HG03135 (cell line): ENCODE measurements around the gene GOLGA8T.
"Not testable (repeated sequence)": the region's sequence is repeated elsewhere in the genome, so short reads cannot be mapped to it uniquely, and the experiment has no call there.

Source experiments
- ATAC-seq: cut with Tn5 transposase; IDR thresholded peaks from one replicate; pipeline ENCODE4 v1.9.1; 2021; ENCODE audit warnings: mild to moderate bottlenecking, moderate library complexity; ENCODE audit not compliant: unreplicated experiment

Gene GOLGA8T, protein sequence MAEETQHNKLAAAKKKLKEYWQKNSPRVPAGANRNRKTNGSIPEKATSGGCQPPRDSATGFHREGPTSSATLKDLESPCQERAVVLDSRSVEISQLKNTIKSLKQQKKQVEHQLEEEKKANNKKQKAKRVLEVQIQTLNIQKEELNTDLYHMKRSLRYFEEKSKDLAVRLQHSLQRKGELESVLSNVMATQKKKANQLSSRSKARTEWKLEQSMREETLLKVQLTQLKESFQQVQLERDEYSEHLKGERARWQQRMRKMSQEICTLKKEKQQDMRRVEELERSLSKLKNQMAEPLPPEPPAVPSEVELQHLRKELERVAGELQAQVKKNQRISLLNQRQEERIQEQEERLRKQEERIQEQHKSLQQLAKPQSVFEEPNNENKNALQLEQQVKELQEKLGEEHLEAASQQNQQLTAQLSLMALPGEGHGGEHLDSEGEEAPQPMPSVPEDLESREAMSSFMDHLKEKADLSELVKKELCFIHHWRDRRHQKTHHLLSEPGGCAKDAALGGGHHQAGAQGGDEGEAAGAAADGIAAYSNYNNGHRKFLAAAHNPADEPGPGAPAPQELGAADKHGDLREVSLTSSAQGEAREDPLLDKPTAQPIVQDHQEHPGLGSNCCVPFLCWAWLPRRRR

DNA sequence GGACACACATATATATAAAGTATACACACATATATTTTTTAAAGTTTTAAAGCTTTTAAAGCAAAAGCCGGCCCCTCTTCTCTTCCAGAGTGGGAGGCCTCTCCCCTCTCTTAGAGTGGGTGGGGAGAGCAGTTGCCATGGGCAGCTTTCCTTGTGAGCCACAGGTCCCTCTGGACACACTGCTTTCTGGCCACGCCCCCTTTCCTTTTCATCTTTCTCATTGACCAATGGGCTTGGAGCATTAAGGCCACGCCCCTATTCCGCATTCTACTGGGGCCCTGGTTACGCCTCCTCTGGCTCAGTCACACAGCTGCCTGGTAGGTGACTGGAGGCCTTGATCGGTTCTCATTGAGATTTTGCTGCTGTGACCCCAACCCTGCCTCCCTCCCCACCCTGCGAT lies at the start of gene GOLGA8T:
Gene GOLGA8T (plus strand): TSS at position 301 of the 400 bp plus-strand sequence. CDS start 98 bp downstream, at position 399.
- ATAC-seq = not testable (repeated sequence)

DNA sequence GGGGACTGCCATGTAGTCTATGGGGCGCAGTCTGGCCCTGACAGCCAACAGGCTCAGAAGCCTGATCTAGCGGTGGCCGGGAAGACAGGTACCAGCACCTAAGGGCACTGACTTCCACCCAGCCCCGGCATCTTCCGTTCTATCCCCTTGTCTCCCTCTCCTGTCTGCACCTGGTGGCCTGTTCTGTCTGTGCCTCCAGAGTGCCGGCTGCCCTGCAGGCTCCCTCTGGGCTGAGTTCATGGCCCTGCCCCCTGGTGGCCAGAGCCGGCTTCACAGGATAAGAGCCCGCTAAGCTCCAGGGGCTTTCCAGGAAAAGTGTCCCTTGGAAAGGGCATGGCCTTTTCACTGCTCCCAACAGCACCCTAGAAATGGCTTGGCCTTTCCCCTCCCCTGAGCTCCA lies 37.0 kb upstream of the GOLGA8T start:
- ATAC-seq = not testable (repeated sequence)

DNA sequence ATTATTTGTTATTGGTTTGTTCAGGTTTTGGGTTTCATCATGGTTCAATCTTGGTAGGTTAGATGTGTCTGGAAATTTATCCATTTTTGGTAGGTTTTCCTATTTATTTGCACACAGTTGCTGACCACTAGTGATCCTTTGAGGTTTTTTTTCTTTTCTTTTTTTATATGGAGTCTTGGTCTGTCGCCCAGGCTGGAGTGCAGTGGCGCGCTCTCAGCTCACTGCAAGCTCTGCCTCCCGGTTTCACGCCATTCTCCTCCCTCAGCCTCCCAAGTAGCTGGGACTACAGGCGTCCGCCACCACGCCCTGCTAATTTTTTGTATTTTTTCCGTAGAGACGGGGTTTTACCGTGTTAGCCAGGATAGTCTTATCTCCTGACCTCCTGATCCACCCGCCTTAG lies 32.0 kb upstream of the GOLGA8T start:
- not testable (repeated sequence) for ATAC-seq

- ATAC-seq = not testable (repeated sequence)
Observed at GRCh38 chr15:30103941-30104507, 30.8 kb upstream of the GOLGA8T start.

DNA sequence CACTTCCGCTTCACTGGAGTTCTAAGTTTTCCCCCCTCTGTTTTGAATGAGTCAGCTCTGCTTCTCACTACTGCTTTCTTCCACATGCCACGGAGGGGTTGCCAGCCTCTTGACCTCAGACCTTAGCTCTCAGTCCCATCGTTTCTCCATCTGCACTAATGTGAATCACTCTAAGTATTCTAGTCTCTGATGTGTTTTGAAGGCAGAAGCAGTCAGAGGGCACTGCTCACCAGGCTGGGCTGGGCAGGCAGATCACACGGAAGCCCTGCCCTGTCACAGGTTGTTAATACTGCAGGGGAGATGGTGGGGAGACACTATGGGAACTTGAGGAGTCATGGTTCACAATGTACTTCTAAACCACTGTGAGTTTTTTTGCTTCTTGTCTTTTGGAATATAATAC lies 24.3 kb upstream of the GOLGA8T start:
- not testable (repeated sequence) for ATAC-seq

DNA sequence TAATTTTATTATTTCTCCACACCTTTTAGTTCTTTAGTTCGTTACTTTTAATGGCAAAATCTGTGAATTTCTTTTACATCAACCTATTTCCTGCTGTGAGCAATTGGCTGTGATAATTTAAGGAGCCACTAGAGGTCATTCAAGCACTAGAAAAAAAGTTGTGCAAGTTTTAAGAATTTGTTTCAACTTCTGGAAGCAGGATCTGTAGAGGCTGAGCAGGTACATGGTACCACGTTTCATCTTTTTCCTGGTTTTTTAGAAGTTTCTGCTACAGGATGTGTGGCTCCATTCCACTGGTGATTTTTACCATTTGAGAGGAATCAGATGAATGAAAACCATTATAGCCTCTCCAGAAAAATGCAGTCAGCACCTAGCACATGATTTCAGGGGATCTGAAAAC lies 4.8 kb upstream of the GOLGA8T start:
- ATAC-seq = not testable (repeated sequence)

- not testable (repeated sequence) for ATAC-seq
Observed at GRCh38 chr15:30143246-30143645, 8.4 kb downstream of the GOLGA8T start.

- not testable (repeated sequence) for ATAC-seq
Observed at GRCh38 chr15:30149891-30150290, 15.0 kb downstream of the GOLGA8T start.

GRCh38 chr15:30162479-30163357 lies 27.9 kb downstream of the GOLGA8T start:
- not testable (repeated sequence) for ATAC-seq

DNA sequence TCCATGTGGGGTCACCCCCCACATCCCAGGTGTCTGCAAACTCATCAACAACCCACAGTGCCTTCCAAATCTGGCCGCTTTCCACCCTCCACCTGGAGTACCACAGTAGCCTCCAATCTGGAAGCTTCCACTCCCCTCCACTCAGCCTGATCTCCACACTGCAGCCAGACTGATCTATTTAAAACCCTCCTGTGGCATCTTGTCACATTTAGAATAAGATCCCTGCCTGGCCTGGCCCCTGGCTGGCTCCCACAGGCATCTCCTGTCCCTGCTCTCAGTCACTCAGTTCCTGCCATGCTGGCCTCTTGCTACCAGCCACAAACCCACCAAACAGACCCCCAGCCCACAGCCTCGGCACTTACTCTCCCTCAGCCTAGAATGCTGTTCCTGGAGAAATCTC lies 28.9 kb downstream of the GOLGA8T start:
- not testable (repeated sequence) for ATAC-seq

GRCh38 chr15:30164257-30164656 lies 29.4 kb downstream of the GOLGA8T start:
- ATAC-seq = not testable (repeated sequence)

DNA sequence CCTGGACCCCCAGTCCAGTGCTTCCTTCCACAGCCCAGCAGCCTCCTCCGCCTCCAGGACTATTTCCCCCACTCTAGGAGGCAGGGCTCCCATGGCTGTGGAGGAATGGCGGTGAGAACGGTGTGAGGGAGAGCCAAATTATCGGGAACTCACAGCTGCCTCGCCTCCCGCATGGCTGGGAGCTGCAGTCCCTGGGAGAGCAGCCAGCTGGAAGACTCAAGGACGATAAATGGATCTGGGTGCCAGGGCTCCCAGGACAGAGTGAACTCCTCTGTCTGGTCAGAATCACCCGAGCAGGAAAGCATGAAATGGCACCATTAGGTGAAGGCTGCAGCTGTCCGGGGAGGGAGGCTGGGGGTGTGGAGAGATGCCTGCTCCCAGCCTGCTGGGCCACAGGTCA lies 32.6 kb downstream of the GOLGA8T start:
- not testable (repeated sequence) for ATAC-seq

- ATAC-seq = not testable (repeated sequence)
Observed at GRCh38 chr15:30167886-30168285, 33.0 kb downstream of the GOLGA8T start.

- ATAC-seq = not testable (repeated sequence)
Observed at GRCh38 chr15:30171452-30171851, 36.6 kb downstream of the GOLGA8T start.

GRCh38 chr15:30173041-30173608 lies 38.3 kb downstream of the GOLGA8T start:
- ATAC-seq = not testable (repeated sequence)

- ATAC-seq = not testable (repeated sequence)
Observed at GRCh38 chr15:30175291-30175690, 40.4 kb downstream of the GOLGA8T start.

- ATAC-seq = not testable (repeated sequence)
Observed at GRCh38 chr15:30176613-30177012, 41.8 kb downstream of the GOLGA8T start.

DNA sequence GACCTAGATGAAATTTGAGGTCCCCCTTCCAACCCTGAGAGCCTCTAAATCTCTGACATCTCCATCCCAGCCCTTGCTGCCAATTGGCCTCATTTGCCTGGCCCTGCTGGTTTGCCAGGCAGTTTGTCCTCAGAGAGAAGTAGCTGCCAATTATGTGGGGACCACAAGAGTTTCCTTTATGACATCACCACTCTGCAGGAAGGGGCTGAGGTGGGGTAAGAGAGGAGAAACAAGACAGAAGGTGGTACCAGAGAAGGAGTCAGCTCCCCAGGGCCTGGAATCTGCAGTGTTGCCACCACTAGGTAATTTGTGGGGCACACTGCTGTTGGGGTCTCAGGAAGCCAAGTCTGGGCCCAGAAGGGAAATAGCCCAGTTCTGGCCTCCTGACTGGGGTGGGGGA lies 45.0 kb downstream of the GOLGA8T start:
- not testable (repeated sequence) for ATAC-seq

- ATAC-seq = not testable (repeated sequence)
Observed at GRCh38 chr15:30185495-30185894, 50.6 kb downstream of the GOLGA8T start.

DNA sequence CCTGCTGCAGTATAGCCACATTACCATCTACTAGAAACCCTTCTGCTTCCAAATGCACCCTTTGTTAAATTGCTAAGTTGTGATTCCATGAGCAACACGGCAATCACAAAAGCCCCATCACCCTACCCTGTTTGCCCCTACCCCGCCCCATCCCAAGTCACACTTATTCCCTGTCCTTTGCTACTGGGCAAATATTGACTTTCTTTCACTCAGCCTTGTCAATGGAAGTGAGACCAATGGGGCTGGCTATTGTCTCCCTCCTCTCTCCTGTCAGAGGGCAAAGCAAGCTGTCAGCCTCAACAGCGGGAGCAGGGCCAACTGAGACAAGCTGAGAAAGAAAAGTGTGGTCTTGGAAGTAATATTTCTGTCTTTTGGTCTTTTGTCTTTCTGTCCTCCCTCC lies 52.6 kb downstream of the GOLGA8T start:
- not testable (repeated sequence) for ATAC-seq
